Neural crest cell (in vitro differentiated cells): ENCODE measurements around the gene TRAPPC12. TPM values are rescaled to one million over a fixed set of nuclear protein-coding genes. Genes with fewer than 3 reads are reported as not detected.

ENCODE experiments used
- DNase-seq: peaks from one replicate; pipeline ENCODE4 v3.0.0; 2021; ENCODE audit warnings: low read depth, mixed read lengths, low spot score
- H3K27ac Mint-ChIP-seq: one replicate; pipeline ENCODE4 v1.8.0; 2021; ENCODE audit warnings: mild to moderate bottlenecking, mixed read lengths; ENCODE audit not compliant: unreplicated experiment
- H3K27me3 Mint-ChIP-seq: 2 replicates; pipeline ENCODE4 v1.8.0; 2021; ENCODE audit warnings: low read depth, mild to moderate bottlenecking, mixed read lengths
- H3K36me3 Mint-ChIP-seq: 2 replicates; pipeline ENCODE4 v1.8.0; 2021; ENCODE audit warnings: low read depth, mild to moderate bottlenecking, mixed read lengths
- H3K4me1 Mint-ChIP-seq: 2 replicates; pipeline ENCODE4 v1.8.0; 2021; ENCODE audit warnings: mixed read lengths
- H3K4me3 Mint-ChIP-seq: one replicate; pipeline ENCODE4 v1.8.0; 2021; ENCODE audit warnings: mild to moderate bottlenecking, mixed read lengths
- H3K9me3 Mint-ChIP-seq: 2 replicates; pipeline ENCODE4 v1.8.0; 2021; ENCODE audit warnings: mixed read lengths
- CTCF ChIP-seq: fragments of 200-600 bp; sonication (generic); conservative IDR thresholded peaks from 2 replicates; pipeline ENCODE4 v1.5.0; 2021; ENCODE audit warnings: antibody characterized with exemption, mild to moderate bottlenecking
- total RNA-seq: library from RNA; stranded (reverse); gene quantifications from 2 replicates; pipeline ENCODE4 v1.2.1, GENCODE V29; 2021

TRAPPC12 gene
- total RNA-seq, 1 donor from 2014 or later = 96.9 TPM

DNA sequence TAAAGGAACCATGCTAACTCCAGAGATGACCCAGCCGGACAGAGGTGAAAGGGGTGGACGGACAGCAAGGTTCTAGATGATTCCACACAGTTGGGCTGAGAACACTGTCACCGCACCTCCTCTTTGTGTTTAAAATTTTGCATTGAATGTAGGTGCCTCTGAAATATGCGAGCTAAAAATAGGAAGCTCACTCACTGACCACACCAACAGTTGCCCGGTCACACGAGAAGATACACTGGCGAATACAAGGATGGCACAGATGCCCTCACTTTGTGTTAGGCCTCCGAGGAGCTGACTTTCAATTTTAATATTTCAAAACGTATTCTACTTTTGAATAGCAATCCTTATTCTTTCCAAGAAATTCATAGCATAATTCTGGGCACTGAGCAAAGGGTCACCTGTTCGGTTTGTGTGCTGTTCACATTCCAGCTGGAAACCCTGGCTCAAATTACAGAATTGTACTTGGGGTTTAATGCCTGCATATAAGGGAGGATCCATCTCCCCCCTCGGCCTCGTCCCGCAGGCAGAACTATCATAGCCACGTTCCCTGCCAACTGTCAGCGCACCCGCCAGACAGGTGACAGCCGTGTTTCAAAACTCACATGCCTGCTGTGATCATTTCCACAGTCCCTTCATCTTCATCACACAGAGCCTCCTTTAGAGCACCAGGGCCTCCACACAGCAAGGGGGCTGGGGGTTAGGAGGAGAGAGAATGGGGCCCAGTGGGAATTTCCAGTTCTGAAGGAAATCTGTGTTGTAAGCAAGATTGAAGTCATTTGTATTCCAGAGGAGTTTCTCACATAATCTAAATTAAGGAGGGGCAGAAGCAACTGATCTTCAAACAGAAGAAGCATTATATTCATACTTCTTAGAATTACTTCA is 91.6 kb downstream of the TRAPPC12 start:
- no peaks in the 10 kb centered on the region for H3K27me3 Mint-ChIP-seq
- H3K4me1 Mint-ChIP-seq = peaks cover 14% of the 10 kb centered on the region
- H3K36me3 Mint-ChIP-seq = peaks cover 4% of the 10 kb centered on the region
- no peak overlapping the region for H3K4me3 Mint-ChIP-seq
- H3K27ac Mint-ChIP-seq = no peak overlapping the region
- no peak for TF ChIP-seq CTCF
- no peaks in the 10 kb centered on the region for H3K9me3 Mint-ChIP-seq
- no peak for DNase-seq

DNA sequence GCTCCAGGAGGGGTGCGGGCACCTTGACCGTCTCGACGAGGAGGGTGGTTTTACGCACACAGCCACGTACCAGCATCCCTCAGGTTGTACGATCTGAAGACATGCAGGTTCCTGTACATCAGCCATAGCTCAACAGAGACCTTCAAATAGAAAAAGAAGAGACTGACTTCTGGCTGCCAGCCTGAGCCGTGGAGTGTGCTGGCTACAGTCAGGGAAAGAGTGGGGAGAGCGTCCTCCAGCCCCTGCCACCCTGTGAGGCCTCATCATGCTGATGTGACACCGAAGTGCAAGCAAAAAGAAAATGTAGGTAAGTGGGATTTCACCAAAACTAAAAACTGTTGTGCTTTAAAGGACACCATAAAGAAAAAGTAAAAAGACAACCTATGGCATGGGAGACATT is 92.8 kb downstream of the TRAPPC12 start:
- no peaks in the 10 kb centered on the region for H3K27me3 Mint-ChIP-seq

DNA sequence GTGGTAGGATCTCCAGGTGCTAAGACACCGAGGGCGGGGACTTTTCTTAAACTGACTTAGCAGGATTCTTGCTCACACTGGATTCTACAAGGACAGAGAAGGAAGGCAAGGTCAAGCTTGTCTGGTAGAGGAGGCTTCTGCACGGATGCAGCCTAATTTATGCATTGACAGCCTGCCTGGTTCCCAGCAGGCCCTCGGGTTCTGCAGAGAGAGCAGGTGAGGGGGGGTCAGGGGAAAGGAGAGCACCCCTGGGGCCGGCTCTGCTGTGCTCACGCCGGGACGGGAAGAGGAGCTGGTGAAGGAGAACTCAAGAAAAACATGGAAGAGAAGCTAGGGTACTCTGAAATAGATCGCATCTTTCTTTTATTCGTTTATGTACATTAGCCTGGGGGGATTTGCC is 93.5 kb downstream of the TRAPPC12 start:
- H3K27ac Mint-ChIP-seq = peak overlapping the region; percentile 88

More for the DNA sequence above, 92.8 kb downstream of the TRAPPC12 start:
- DNase-seq = no peak
- no peak overlapping the region for H3K27ac Mint-ChIP-seq
- H3K4me3 Mint-ChIP-seq = no peak overlapping the region
- H3K4me1 Mint-ChIP-seq = peaks cover 24% of the 10 kb centered on the region
- H3K36me3 Mint-ChIP-seq = peaks cover 4% of the 10 kb centered on the region
- no peaks in the 10 kb centered on the region for H3K9me3 Mint-ChIP-seq
- TF ChIP-seq CTCF = no peak

DNA sequence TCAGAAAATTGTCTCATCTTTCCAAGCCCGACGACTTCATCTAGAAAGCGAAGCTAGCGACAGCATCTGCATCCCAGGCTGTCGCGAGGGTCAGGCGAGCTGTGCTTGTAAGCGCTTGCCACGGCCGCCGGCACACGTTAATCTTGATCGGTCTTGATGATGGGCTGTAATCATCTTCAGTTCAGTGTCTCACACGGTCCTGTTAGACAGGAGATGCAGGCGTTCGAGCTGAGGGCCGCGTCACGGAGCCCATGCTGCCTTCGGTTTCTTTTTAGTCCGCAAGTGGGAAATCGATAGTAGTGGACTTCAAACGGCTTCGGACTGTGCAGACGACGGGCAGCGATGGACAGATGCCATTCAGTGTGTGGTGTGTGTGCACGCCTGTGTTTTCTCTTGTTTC is 96.3 kb downstream of the TRAPPC12 start:
- Mint-ChIP-seq H3K9me3 (no peaks in the 10 kb centered on the region), H3K4me1 (peaks cover 33% of the 10 kb centered on the region), H3K27me3 (no peaks in the 10 kb centered on the region), H3K4me3 (no peak overlapping the region), H3K36me3 (peaks cover 4% of the 10 kb centered on the region), H3K27ac (peak overlapping the region; percentile 98)
- no peak for TF ChIP-seq CTCF
- DNase-seq = no peak

More for the DNA sequence above, 93.5 kb downstream of the TRAPPC12 start:
- Mint-ChIP-seq H3K4me1 (peaks cover 31% of the 10 kb centered on the region), H3K9me3 (no peaks in the 10 kb centered on the region), H3K4me3 (no peak overlapping the region), H3K36me3 (peaks cover 4% of the 10 kb centered on the region), H3K27me3 (no peaks in the 10 kb centered on the region)
- TF ChIP-seq CTCF = no peak
- DNase-seq = no peak

GRCh38 chr2:3476321-3476984 is 97.0 kb downstream of the TRAPPC12 start:
- peak; percentile 37 for DNase-seq
- H3K9me3 Mint-ChIP-seq = no peaks in the 10 kb centered on the region
- no peaks in the 10 kb centered on the region for H3K27me3 Mint-ChIP-seq
- TF ChIP-seq CTCF = no peak
- peak overlapping the region; percentile 64 for H3K4me3 Mint-ChIP-seq
- H3K4me1 Mint-ChIP-seq = peaks cover 33% of the 10 kb centered on the region
- peaks cover 4% of the 10 kb centered on the region for H3K36me3 Mint-ChIP-seq
- peak overlapping the region; percentile 98 for H3K27ac Mint-ChIP-seq
